ENCODE results near the gene SOCS2.

DNA sequence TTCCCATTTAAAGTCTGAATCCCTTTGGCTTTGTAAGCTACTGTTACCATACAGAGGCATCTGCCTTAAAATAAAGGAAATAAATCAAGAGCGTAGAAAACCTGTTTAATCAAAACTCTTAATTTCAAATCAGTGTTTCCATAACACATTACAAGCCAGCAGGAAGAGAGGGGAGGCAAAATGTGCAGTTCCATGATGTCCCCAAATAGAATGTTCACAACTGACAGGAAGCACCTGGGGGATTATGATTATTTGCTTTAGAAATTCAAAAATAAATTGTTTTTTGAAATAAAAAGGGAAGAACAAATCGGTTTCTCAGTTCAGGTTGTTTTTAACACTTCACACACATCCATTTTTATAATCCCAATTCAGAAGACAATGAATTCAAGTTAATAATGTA is 21.4 kb downstream of the SOCS2 start:
- TF ChIP-seq TCF12 (IDR thresholded peaks at IDR 0.05; ENCODE audit: low read depth, low read length): no peak
- no peak for TF ChIP-seq TARDBP (IDR thresholded peaks at IDR 0.05; ENCODE audit: borderline replicate concordance)

Data from GM12878 (cell line).